GM19438 (cell line): ENCODE data around the gene DHFR.
"Not testable (repeated sequence)": the region's sequence is repeated elsewhere in the genome, so short reads cannot be mapped to it uniquely, and the experiment has no call there.

Experiments
- ATAC-seq: cut with Tn5 transposase; IDR thresholded peaks from one replicate; pipeline ENCODE4 v1.9.1; 2021; ENCODE audit warnings: low read depth; ENCODE audit not compliant: unreplicated experiment

The DHFR gene

DNA sequence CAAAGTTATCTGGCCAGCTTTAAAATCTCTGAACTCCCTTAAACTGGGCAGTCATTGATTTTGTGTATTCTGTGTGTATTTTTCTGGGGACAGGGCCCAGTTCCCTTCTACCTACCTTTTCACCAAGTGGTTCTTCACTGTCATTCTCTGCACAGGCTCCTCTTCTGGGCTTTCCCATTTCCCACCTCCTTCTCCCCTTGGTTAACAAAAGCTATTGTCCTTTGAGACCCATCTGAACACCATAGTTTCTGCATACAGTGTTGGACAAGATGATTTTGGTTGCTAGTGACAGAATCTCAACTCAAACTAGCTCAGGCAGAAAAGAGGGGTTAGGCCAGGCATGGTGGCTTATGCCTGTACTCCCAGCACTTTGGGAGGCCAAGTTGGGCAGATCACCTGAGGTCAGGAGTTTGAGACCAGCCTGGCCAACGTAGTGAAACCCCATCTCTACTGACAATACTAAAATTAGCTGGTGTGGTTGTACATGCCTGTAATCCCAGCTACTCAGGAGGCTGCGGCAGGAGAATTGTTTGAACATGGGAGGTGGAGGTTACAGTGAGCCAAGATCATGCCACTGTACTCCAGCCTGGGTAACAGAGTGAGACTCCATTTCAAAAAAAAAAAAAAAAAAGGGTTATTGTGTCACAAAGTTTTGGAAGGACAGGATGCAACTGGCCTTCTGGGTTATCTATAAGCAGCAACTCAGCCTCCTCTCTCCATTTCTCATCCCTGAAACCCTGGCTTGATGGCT lies 53.7 kb downstream of the DHFR start:
- ATAC-seq = no peak

DNA sequence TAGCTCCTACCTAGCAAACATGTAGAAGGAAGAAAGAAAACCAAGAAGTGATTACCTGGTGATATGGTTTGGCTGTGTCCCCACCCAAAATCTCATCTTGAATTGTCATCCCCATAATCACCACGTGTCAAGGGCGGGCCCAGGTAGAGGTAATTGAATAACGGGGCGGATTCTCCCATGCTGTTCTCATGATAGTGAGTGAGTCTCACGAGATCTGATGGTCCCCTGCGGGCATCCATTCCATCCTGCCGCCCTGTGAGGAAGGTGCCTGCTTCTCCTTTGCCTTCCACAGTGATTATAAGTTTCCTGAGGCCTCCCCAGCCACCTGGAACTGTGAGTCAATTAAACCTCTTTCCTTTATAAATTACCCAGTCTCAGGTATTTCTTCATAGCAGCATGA lies 57.3 kb downstream of the DHFR start:
- ATAC-seq = no peak

DNA sequence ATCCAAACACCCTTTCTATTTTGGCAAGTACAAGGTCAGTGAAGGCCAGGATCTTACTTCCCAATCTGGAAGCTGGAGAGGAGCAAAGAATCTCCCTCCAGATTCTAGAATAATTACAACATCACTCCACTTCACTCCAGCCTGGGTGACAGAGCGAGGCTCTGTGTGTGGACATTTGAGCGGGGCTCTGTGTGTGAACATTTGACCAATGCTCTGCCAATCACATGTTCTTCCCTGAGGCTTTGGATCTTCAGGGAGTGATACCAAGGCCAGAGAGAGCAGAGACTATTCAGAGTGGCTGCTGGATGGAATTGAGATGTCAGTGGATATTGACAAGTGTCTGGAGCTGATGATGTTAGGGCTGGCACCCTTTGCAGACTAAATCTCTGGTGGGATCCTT lies 60.0 kb downstream of the DHFR start:
- no peak for ATAC-seq

DNA sequence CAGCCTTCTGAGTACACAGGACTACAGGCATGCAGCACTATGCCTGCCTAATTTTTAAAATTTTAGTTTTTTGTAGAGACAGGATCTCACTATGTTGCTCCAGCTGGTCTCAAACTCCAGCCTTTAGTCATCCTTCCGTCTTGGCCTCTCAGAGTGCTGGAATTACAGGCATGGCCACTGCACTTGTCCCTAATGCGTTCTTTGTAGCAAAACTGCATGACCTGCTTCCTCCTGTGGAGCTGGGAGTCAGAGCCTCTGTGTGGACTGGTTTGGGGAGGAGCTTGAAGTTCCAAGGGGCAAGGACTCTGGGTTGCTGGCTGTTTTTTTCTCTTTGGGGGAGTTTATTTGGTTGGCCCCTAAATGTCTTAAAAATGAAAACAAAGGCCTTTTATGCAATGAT lies 62.0 kb downstream of the DHFR start:
- no peak for ATAC-seq

DNA sequence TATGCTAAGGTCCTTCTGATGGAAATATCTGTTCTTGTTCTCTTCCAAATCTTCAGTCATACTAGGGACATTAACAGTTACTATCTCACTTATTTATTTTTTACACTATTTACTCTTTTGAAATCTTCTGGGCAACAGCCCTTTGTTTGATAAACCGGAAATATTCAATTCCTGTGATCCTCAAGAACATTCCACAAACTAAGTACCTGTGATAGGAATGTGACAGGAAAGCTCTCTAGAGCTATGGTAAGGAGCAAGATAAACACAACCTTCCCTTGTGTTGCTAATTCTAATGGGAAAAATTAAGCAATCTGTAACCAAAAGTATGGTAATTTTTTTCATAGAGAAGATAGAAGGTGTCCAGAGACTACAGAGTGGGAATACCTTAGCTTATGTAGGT lies 62.7 kb downstream of the DHFR start:
- no peak for ATAC-seq

DNA sequence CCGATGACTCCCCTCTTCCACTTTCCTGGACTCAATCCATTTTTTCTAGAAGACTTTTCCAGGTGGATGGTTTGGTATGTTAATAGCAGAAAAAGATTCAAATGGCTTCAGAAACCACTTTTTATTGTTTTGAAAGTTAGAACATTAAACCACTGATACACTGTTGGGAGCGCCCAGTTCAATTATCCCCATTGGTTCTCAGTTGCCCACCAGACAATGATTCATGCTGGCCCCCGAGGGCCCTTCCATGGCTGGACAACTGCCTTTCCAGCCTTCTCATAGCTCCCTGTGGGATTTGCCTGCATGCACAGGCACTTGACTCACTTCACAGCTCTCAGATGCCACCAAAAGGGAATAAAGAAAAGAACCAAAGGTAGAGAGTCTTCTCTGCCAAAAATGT lies 63.4 kb downstream of the DHFR start:
- ATAC-seq = no peak

DNA sequence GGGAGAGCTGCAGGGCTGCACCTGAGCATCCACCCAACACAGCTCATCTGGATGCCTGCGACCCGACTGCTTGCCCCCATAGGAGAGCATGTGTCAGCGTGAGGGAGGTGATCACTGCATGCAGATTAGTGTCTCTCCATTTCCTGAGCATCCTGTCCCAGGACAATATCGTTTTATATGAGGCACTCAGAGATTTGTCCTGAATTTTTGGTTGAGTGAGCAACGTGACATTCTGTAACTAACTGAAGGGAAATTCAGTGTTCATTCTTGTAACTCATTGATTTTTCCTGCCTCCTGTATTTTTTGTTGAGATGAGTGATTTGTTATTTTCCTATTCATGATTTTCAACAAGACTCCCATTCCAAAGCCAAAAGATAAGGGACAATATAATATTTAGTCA lies 64.0 kb downstream of the DHFR start:
- no peak for ATAC-seq

DNA sequence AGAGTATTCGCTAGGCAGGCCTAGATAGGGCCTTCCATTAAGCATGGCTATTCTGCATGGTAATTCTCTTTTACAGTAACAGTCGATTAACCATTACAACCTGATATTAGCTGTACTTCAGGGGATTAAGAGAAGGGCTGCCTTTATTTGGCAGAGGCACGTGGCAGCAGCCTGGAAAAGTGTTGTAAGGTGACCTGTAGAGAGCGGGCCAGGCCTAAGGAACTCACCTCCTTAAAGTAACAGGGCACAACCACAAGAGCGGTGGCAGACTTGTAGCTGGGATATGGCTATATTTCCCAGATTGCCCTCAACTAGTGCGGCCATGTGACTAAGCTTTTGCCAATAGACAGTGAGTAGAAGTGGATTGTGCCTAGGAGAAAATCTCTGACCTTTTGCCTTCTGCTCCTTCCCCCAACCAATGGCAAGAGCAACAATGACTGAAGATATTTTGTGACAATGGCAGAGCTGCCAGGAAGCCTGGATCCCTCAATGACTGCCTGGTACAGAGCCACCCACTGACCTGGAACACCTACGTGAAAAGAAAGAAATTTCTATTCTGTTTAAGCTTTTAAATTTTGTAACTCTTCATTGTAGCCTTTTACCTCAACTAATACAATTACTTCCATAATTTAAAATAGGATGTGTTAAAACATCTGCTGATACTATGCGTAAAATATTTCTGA lies 65.8 kb downstream of the DHFR start:
- no peak for ATAC-seq

DNA sequence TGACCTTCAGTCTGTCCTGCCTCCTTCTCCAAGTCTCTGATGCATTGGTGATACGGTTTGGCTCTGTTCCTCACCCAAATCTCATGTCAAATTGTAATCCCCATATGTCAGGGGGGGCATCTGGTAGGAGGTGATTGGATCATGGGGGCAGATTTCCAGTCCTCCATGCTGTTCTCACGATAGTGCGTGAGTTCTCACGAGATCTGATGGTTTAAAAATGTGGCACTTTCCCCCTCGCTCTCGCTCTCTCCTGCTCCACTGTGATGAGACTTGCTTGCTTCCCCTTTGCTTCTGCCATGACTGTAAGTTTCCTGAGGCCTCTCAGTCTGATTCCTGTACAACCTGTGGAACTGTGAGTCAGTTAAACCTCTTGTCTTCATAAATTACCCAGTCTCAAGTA lies 70.0 kb downstream of the DHFR start:
- ATAC-seq = no peak

DNA sequence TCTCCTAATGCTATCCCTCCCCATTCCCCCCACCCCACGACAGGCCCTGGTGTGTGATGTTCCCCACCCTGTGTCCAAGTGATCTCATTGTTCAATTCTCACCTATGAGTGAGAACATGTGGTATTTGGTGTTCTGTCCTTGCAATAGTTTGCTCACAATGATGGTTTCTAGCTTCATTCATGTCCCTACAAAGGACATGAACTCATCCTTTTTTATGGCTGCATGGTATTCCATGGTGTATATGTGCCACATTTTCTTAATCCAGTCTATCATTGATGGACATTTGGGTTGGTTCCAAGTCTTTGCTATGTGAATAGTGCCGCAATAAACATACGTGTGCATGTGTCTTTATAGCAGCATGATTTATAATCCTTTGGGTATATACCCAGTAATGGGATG lies 74.5 kb downstream of the DHFR start:
- ATAC-seq = not testable (repeated sequence)

DNA sequence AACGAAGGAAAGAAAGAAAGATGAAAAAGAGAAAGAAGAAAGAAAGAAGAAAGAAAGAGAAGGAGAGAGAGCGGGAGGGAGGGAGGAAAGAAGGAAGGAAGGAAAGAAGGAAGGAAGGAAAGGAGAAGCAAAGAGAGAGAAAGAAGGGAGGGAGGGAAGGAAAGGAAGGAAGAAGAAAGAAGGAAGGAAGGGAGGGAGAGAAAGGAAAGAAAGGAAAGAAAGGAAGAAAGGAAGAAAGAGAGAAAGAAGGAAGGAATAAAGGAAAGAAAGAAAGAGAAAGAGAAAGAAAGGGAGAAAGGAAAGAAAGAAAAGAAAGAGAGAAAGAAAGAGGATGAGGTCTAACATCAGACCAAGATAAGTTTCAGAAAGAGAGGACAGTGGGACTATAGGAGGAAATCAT lies 75.7 kb downstream of the DHFR start:
- no peak for ATAC-seq

DNA sequence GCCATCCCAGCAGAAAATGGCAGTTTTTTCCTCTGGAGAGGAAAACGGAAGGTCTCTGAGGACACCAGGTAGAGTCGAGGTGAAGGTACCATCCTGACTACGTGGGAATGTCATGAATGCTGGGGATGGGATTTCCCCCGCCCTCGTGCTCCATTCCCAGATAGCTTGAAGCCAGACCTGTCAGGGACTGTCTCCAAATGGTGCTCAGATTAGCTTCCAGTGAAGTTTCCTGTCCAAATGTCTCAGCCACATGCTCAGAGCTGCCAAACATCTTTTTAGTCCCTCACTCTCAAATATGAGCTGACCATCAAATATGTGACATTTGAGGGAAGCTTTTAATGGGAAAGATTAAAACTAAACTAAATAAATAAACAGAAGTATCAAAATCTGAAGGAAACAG lies 77.1 kb downstream of the DHFR start:
- ATAC-seq = no peak

DNA sequence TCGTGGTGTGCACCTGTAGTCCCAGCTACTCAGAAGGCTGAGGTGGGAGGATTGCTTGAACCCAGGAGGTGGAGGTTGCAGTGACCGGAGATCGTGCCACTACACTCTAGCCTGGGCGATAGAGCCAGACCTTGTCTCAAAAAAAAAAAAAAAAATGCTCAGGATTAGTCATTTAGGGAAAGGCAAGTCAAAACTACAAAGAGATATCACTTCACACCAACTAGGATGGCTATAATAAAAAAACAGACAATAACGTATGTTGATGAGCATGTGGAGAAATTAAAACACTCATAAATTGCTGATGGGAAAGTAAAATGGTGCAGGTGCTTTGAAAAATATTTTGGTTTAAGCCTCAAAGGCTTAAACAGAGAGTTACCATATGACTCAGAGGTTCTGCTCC lies 78.4 kb downstream of the DHFR start:
- no peak for ATAC-seq
